ENCODE results near the gene STPG3. TPM values are rescaled to one million over a fixed set of nuclear protein-coding genes. Genes with fewer than 3 reads are reported as not detected.

STPG3 gene
- total and polyA plus RNA-seq, 2 of the 13 experiments (the other 11 are each of a cell fraction or from before 2014, with no cell fraction given): not detected

DNA sequence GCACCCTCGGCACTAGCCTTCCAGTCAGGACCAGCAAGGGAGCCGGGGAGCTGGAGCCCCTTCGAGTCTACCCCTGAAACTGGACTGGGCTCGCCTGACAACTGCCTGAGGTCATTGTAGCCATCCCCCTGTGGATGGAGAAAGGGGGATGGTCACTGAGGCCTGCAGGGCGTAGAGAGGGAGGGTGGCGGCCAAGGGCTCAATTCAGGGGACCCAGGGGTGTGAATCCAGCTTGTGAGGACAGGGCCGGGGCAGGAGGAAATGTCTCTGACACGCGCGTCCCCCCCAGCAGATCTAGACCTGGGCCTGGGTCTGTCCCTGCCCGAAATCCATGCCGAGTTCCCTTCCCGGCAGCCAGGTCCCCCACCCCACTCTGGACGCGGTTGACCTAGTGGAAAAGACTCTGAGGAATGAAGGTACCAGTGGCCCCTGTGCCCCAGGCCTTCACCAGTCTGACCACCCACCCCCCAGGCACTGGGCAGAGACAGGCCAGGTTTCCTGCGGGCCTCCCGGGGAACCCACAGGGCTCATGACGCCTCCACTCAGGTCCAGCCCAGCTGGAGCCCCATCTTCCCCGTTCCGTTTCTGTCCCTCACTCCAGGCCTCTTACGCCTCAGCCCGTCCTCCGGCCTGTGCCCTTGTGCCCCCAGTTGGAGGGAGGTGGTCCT is 19.6 kb upstream of the STPG3 start:
- H3K79me2 ChIP-seq (ENCODE audit: insufficient read depth, low read length): peaks cover 4% of the 10 kb centered on the region
- POLR2A ChIA-PET: interaction anchor here (2.3 to 2.7 kb wide), 2 partner anchors 9 to 31 kb away, joined by 12 to 16 read pairs; partner anchors contain the start of genes TPRN and TUBB4B
- in situ Hi-C loops (cut with HindIII; ENCODE audit: extremely low pct_ligation_motif_present, low pct_unique_long_range_greater_than_20kb): no loop called here

DNA sequence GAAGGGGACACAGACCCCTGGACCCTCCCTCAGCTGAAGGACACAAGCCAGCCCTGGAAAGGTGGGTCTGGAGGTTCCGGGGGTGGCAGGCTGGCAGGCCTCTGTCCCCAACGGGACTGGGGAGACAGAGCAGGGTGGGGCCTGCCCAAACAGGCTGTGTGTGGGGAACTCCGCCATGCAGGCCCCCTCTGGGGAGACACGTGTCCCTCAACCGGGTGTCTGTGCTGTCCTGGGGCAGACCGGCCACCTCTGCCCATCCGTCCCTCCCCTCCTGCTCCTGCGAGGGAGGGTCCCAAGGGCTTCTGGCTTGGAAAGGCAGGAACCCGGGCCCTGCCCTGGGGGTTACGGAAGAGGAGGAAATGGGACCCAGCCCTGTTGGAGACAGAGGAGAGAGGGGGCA is 19.0 kb upstream of the STPG3 start:
- CTCF ChIA-PET (ENCODE audit: low intra/inter-chr PET ratio, low total read pairs): no interaction called here
- WGBS (ENCODE audit: low lambda C conversion rate): 85% methylated on average over 4 of the region's 10 CpGs
- no peak overlapping the region for H3K4me2 ChIP-seq (ENCODE audit: low read depth, low read length)
- TF ChIP-seq, protein P1, sequence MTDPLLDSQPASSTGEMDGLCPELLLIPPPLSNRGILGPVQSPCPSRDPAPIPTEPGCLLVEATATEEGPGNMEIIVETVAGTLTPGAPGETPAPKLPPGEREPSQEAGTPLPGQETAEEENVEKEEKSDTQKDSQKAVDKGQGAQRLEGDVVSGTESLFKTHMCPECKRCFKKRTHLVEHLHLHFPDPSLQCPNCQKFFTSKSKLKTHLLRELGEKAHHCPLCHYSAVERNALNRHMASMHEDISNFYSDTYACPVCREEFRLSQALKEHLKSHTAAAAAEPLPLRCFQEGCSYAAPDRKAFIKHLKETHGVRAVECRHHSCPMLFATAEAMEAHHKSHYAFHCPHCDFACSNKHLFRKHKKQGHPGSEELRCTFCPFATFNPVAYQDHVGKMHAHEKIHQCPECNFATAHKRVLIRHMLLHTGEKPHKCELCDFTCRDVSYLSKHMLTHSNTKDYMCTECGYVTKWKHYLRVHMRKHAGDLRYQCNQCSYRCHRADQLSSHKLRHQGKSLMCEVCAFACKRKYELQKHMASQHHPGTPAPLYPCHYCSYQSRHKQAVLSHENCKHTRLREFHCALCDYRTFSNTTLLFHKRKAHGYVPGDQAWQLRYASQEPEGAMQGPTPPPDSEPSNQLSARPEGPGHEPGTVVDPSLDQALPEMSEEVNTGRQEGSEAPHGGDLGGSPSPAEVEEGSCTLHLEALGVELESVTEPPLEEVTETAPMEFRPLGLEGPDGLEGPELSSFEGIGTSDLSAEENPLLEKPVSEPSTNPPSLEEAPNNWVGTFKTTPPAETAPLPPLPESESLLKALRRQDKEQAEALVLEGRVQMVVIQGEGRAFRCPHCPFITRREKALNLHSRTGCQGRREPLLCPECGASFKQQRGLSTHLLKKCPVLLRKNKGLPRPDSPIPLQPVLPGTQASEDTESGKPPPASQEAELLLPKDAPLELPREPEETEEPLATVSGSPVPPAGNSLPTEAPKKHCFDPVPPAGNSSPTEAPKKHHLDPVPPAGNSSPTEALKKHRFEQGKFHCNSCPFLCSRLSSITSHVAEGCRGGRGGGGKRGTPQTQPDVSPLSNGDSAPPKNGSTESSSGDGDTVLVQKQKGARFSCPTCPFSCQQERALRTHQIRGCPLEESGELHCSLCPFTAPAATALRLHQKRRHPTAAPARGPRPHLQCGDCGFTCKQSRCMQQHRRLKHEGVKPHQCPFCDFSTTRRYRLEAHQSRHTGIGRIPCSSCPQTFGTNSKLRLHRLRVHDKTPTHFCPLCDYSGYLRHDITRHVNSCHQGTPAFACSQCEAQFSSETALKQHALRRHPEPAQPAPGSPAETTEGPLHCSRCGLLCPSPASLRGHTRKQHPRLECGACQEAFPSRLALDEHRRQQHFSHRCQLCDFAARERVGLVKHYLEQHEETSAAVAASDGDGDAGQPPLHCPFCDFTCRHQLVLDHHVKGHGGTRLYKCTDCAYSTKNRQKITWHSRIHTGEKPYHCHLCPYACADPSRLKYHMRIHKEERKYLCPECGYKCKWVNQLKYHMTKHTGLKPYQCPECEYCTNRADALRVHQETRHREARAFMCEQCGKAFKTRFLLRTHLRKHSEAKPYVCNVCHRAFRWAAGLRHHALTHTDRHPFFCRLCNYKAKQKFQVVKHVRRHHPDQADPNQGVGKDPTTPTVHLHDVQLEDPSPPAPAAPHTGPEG (CRISPR knock-in tag; IDR thresholded peaks at IDR 0.05): no peak
- TF ChIP-seq TSC22D2 (CRISPR knock-in tag; IDR thresholded peaks at IDR 0.05; ENCODE audit: borderline replicate concordance) (no peak), RNF219 (CRISPR knock-in tag; IDR thresholded peaks at IDR 0.05) (no peak), SUZ12 (IDR thresholded peaks at IDR 0.05; ENCODE audit: low read depth, low read length) (no peak), XBP1 (CRISPR knock-in tag; IDR thresholded peaks at IDR 0.05) (no peak)

More for the DNA sequence above, 19.6 kb upstream of the STPG3 start:
- Histone ChIP-seq H3K27ac (ENCODE audit: extremely low read length, insufficient read depth, low read length) (peak overlapping the region; percentile 75), H3K27me3 (ENCODE audit: control insufficient read depth in 1 of 2, insufficient read depth in 2 of 2, low read length in 2 of 2) (no peaks in the 10 kb centered on the region), H3K36me3 (replicated peaks in 1 of 2; ENCODE audit: control insufficient read depth in 1 of 2, insufficient read depth in 2 of 2, low read length in 2 of 2) (no peaks in the 10 kb centered on the region), H2AFZ (ENCODE audit: low read length) (no peak overlapping the region), H3K9me3 (ENCODE audit: low read length) (no peaks in the 10 kb centered on the region), H4K20me1 (ENCODE audit: insufficient read depth, low read length) (no peaks in the 10 kb centered on the region), H3K9ac (ENCODE audit: insufficient read depth, low read depth, low read length) (no peak overlapping the region), H3K4me3 (replicated peaks in 1 of 3; ENCODE audit: insufficient read depth in 1 of 3, low read depth in 2 of 3, low read length in 3 of 3) (no peak overlapping the region), H3K4me1 (ENCODE audit: insufficient read depth, low read length) (peaks cover 65% of the 10 kb centered on the region), H3K4me2 (ENCODE audit: low read depth, low read length) (no peak overlapping the region)
- WGBS (ENCODE audit: low lambda C conversion rate): 95% methylated on average over 12 of the region's 23 CpGs
- ATAC-seq: no peak
- CTCF ChIA-PET (ENCODE audit: low intra/inter-chr PET ratio, low total read pairs): no interaction called here
- FAIRE-seq: no peak
- intact Hi-C loops (cut with micrococcal nuclease; ENCODE audit: unreplicated experiment): no loop called here
- no TSS peak for BruUV-seq (replicated peaks)
- no peak for DNase-seq (ENCODE audit: low spot score)
- 0 out of 2 replicates have a peak, but pooled peaks have one; percentile 53 for TF ChIP-seq HNRNPL (IDR thresholded peaks at IDR 0.05; ENCODE audit: low read depth, low read length)
- TF ChIP-seq ZNF672 (CRISPR knock-in tag; IDR thresholded peaks at IDR 0.05): 0 out of 2 replicates have a peak, but pooled peaks have one; percentile 25
- TF ChIP-seq ZFP36 (IDR thresholded peaks at IDR 0.05; ENCODE audit: borderline replicate concordance, low read depth, low read length, partially characterized antibody): no peak
- TF ChIP-seq CEBPB (IDR thresholded peaks at IDR 0.05; ENCODE audit: borderline replicate concordance, low read depth, low read length): no peak
- 0 out of 2 replicates have a peak, but pooled peaks have one; percentile 32 for TF ChIP-seq ZNF333 (CRISPR knock-in tag; IDR thresholded peaks at IDR 0.05; ENCODE audit: borderline replicate concordance)
- TF ChIP-seq ARID2 (CRISPR knock-in tag; IDR thresholded peaks at IDR 0.05; ENCODE audit: borderline replicate concordance): no peak

More for the DNA sequence above, 19.0 kb upstream of the STPG3 start:
- Histone ChIP-seq H3K27ac (ENCODE audit: extremely low read length, insufficient read depth, low read length) (no peak overlapping the region), H3K4me1 (ENCODE audit: insufficient read depth, low read length) (peaks cover 65% of the 10 kb centered on the region), H3K4me3 (replicated peaks in 1 of 3; ENCODE audit: insufficient read depth in 1 of 3, low read depth in 2 of 3, low read length in 3 of 3) (no peak overlapping the region), H3K27me3 (ENCODE audit: control insufficient read depth in 1 of 2, insufficient read depth in 2 of 2, low read length in 2 of 2) (no peaks in the 10 kb centered on the region), H4K20me1 (ENCODE audit: insufficient read depth, low read length) (no peaks in the 10 kb centered on the region), H3K79me2 (ENCODE audit: insufficient read depth, low read length) (peaks cover 6% of the 10 kb centered on the region), H3K9ac (ENCODE audit: insufficient read depth, low read depth, low read length) (no peak overlapping the region), H3K9me3 (ENCODE audit: low read length) (no peaks in the 10 kb centered on the region), H2AFZ (ENCODE audit: low read length) (no peak overlapping the region), H3K36me3 (replicated peaks in 1 of 2; ENCODE audit: control insufficient read depth in 1 of 2, insufficient read depth in 2 of 2, low read length in 2 of 2) (no peaks in the 10 kb centered on the region)
- intact Hi-C loops (cut with micrococcal nuclease; ENCODE audit: unreplicated experiment) (no loop called here), in situ Hi-C loops (cut with HindIII; ENCODE audit: extremely low pct_ligation_motif_present, low pct_unique_long_range_greater_than_20kb) (no loop called here)
- POLR2A ChIA-PET: no interaction called here
- ATAC-seq (no peak), FAIRE-seq (no peak), DNase-seq (ENCODE audit: low spot score) (no peak)
- BruUV-seq (replicated peaks): no TSS peak

All from HepG2 (cell line).